ENCODE results near the gene FEN1.

- no peak for TF ChIP-seq CTCF (IDR thresholded peaks at IDR 0.05; ENCODE audit: low read depth, low read length, missing input control)
- TF ChIP-seq ATF3 (IDR thresholded peaks at IDR 0.05) = no peak
- TF ChIP-seq GABPA (IDR thresholded peaks at IDR 0.05 in 1 of 2, conservative IDR thresholded peaks at IDR 0.05 in 1 of 2) = no peak
- no peak for TF ChIP-seq YY1 (IDR thresholded peaks at IDR 0.05)
- TF ChIP-seq, protein P1, sequence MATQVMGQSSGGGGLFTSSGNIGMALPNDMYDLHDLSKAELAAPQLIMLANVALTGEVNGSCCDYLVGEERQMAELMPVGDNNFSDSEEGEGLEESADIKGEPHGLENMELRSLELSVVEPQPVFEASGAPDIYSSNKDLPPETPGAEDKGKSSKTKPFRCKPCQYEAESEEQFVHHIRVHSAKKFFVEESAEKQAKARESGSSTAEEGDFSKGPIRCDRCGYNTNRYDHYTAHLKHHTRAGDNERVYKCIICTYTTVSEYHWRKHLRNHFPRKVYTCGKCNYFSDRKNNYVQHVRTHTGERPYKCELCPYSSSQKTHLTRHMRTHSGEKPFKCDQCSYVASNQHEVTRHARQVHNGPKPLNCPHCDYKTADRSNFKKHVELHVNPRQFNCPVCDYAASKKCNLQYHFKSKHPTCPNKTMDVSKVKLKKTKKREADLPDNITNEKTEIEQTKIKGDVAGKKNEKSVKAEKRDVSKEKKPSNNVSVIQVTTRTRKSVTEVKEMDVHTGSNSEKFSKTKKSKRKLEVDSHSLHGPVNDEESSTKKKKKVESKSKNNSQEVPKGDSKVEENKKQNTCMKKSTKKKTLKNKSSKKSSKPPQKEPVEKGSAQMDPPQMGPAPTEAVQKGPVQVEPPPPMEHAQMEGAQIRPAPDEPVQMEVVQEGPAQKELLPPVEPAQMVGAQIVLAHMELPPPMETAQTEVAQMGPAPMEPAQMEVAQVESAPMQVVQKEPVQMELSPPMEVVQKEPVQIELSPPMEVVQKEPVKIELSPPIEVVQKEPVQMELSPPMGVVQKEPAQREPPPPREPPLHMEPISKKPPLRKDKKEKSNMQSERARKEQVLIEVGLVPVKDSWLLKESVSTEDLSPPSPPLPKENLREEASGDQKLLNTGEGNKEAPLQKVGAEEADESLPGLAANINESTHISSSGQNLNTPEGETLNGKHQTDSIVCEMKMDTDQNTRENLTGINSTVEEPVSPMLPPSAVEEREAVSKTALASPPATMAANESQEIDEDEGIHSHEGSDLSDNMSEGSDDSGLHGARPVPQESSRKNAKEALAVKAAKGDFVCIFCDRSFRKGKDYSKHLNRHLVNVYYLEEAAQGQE (IDR thresholded peaks at IDR 0.05) = no peak
- TF ChIP-seq MAX (IDR thresholded peaks at IDR 0.05) = no peak
- no peak for TF ChIP-seq RAD21 (IDR thresholded peaks at IDR 0.05)
- no peak for TF ChIP-seq FOXA1 (IDR thresholded peaks at IDR 0.05)
- TF ChIP-seq HNF4A (conservative IDR thresholded peaks at IDR 0.05) = no peak
- no peak for TF ChIP-seq TAF1 (conservative IDR thresholded peaks at IDR 0.05)
- no peak for TF ChIP-seq JUND (IDR thresholded peaks at IDR 0.05)
- no peak for TF ChIP-seq HNF4G (IDR thresholded peaks at IDR 0.05)
Measured at GRCh38 chr11:61785837-61786402, 6.8 kb upstream of the FEN1 start.

All from liver (tissue), 3 donors.